OCI-LY7 (cell line): ENCODE data around the gene MTHFR. TPM values are rescaled to one million over a fixed set of nuclear protein-coding genes. Genes with fewer than 3 reads are reported as not detected.

Source experiments
- BruUV-seq: library from RNA; stranded (reverse); fragments of 400-500 nt; replicated peaks from 2 replicates; lab custom pipeline; 2021; lab: Mats Ljungman, UMichigan
- CTCF ChIA-PET: fragments of 300-600 bp; sonication (Branson Sonifier 250); formaldehyde crosslinking; loops from one replicate; lab custom pipeline; 2022; ENCODE audit warnings: antibody characterized with exemption; ENCODE audit not compliant: unreplicated experiment; lab: Charles Lee
- POLR2A ChIA-PET: fragments of 300-600 bp; sonication (Branson Sonifier 250); formaldehyde crosslinking; loops from one replicate; lab custom pipeline; 2022; ENCODE audit warnings: antibody characterized with exemption; lab: Charles Lee
- DNase-seq: peaks from one replicate; pipeline ENCODE4 v3.0.0-alpha.2; 2015; ENCODE audit warnings: low spot score
- H2AFZ ChIP-seq: fragments of 200-600 bp; sonication (generic), shearing (Covaris generic); 2 replicates; pipeline ENCODE4 v1.6.1; 2014; ENCODE audit warnings: mild to moderate bottlenecking, antibody characterized with exemption, low read length, moderate library complexity
- H3K27ac ChIP-seq: fragments of 200-600 bp; sonication (generic); 2 replicates; pipeline ENCODE4 v1.5.1; 2014; ENCODE audit warnings: mixed run types, low read depth, mild to moderate bottlenecking, moderate library complexity, low read length, inconsistent platforms; ENCODE audit not compliant: poor library complexity, severe bottlenecking
- H3K36me3 ChIP-seq: fragments of 200-600 bp; sonication (generic); 2 replicates; pipeline ENCODE4 v1.6.1; 2014; ENCODE audit warnings: mild to moderate bottlenecking, antibody characterized with exemption, low read length, moderate library complexity, mixed read lengths; ENCODE audit not compliant: insufficient read depth
- H3K4me1 ChIP-seq: fragments of 200-600 bp; sonication (generic); 2 replicates; pipeline ENCODE4 v1.5.1; 2014; ENCODE audit warnings: mild to moderate bottlenecking, low read length; ENCODE audit not compliant: insufficient read depth, poor library complexity, severe bottlenecking
- H3K4me2 ChIP-seq: fragments of 200-600 bp; sonication (generic); 2 replicates; pipeline ENCODE4 v1.6.1; 2014; ENCODE audit warnings: mild to moderate bottlenecking, low read length
- H3K4me3 ChIP-seq: fragments of 200-600 bp; sonication (generic); 2 replicates; pipeline ENCODE4 v1.5.1; 2014; ENCODE audit warnings: mild to moderate bottlenecking, low read depth, low read length; ENCODE audit not compliant: poor library complexity, severe bottlenecking
- H3K79me2 ChIP-seq: fragments of 200-600 bp; sonication (generic); 2 replicates; pipeline ENCODE4 v1.6.1; 2016; ENCODE audit warnings: low read depth, mild to moderate bottlenecking, low read length, moderate library complexity, mixed read lengths; ENCODE audit not compliant: insufficient read depth
- H3K9me2 ChIP-seq: fragments of 200-600 bp; sonication (generic); 2 replicates; pipeline ENCODE4 v1.6.1; 2016; ENCODE audit warnings: mild to moderate bottlenecking, low read length, mixed read lengths; ENCODE audit not compliant: insufficient read depth
- H3K9me3 ChIP-seq: fragments of 200-600 bp; sonication (generic); 2 replicates; pipeline ENCODE4 v1.6.1; 2014; ENCODE audit warnings: mild to moderate bottlenecking, mixed run types, low read length, mixed read lengths
- H4K20me1 ChIP-seq: fragments of 200-600 bp; sonication (generic); 2 replicates; pipeline ENCODE4 v1.6.1; 2014; ENCODE audit warnings: mild to moderate bottlenecking, antibody characterized with exemption, low read length, moderate library complexity, mixed read lengths; ENCODE audit not compliant: insufficient read depth
- EZH2phosphoT487 ChIP-seq: fragments of 200-600 bp; sonication (generic); IDR thresholded peaks from 2 replicates; pipeline ENCODE4 v1.6.1; 2018; ENCODE audit warnings: low read depth, borderline replicate concordance, mild to moderate bottlenecking, mixed run types, antibody characterized with exemption, low read length, moderate library complexity, mixed read lengths
- intact Hi-C: fragments of 100-400 bp; cut with micrococcal nuclease; formaldehyde crosslinking; loops from one replicate; pipeline ENCODE4 v1.10.0; 2022; ENCODE audit not compliant: unreplicated experiment
- total RNA-seq, 2 experiments: library from RNA; depleted of rRNA in 1 of 2; stranded (reverse); fragments of >200 nt in 1 of 2; shearing (Covaris generic) in 1 of 2; gene quantifications; 2 replicates each; pipeline ENCODE4 v1.2.3, GENCODE V29; 2014 to 2022
- TF ChIP-seq, protein P1 (sequence below): fragments of 200-600 bp; sonication (generic); conservative IDR thresholded peaks from 2 replicates; pipeline ENCODE4 v1.5.1; 2014; ENCODE audit warnings: mild to moderate bottlenecking, antibody characterized with exemption, low read length, moderate library complexity, mixed read lengths

The MTHFR gene
- total RNA-seq, 2 experiments from 2014 or later = 31.6 to 54.6 TPM

DNA sequence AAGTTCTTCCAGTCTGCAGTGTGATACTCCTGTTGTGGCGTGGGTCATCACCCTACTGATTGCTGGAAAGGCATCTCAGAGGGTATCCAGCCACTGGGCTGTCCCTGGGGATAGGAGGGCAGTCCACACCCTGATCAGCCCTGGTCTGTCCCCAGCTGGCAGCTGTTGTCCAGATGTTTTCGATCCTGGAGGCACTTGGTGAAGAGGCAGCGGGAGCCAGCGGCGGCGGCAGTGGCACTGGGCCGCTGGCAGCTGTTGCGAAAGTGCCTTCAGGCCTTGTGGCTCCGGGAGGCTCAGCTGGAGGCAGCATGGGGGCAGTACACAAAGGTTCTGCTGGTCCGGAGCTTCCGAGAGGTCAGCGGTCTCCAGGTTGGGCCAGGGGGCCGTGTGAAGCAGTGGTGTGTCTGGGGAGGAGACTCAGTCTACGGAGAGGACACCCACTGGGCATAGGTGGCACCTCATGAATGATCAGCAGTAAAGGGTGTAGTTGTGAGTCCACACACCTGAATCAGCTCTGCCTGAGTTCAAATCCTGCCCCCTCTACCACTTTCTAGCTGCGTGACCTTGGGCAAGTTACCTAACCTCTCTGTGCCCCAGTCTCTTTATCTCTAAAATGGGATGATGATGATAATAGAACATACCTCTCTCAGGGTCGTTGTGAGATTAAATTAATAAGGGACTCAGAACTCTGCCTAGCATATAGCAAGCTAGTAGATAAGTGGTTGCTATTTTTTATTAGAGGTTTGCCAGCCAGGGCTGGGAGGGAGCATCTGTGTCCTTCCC lies 37.7 kb downstream of the MTHFR start:
- Histone ChIP-seq H3K4me3 (no peak overlapping the region), H4K20me1 (no peaks in the 10 kb centered on the region), H3K79me2 (no peaks in the 10 kb centered on the region), H2AFZ (no peak overlapping the region), H3K4me1 (peaks cover 17% of the 10 kb centered on the region), H3K27ac (no peak overlapping the region), H3K4me2 (no peak overlapping the region), H3K36me3 (no peaks in the 10 kb centered on the region), H3K9me2 (no peaks in the 10 kb centered on the region), H3K9me3 (no peaks in the 10 kb centered on the region)
- no peak for DNase-seq
- intact Hi-C loops = no loop called here
- ChIA-PET CTCF (interaction anchor here (0.6 kb wide), 1 partner anchor 249 kb away, joined by 3 read pairs; no protein-coding TSS in a partner anchor), POLR2A (interaction anchor here (0.6 kb wide), 1 partner anchor 46 kb away, joined by 5 read pairs; no protein-coding TSS in a partner anchor)
- BruUV-seq = no TSS peak
- TF ChIP-seq EZH2phosphoT487 = no peak
- TF ChIP-seq, protein P1, sequence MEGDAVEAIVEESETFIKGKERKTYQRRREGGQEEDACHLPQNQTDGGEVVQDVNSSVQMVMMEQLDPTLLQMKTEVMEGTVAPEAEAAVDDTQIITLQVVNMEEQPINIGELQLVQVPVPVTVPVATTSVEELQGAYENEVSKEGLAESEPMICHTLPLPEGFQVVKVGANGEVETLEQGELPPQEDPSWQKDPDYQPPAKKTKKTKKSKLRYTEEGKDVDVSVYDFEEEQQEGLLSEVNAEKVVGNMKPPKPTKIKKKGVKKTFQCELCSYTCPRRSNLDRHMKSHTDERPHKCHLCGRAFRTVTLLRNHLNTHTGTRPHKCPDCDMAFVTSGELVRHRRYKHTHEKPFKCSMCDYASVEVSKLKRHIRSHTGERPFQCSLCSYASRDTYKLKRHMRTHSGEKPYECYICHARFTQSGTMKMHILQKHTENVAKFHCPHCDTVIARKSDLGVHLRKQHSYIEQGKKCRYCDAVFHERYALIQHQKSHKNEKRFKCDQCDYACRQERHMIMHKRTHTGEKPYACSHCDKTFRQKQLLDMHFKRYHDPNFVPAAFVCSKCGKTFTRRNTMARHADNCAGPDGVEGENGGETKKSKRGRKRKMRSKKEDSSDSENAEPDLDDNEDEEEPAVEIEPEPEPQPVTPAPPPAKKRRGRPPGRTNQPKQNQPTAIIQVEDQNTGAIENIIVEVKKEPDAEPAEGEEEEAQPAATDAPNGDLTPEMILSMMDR = no peak

DNA sequence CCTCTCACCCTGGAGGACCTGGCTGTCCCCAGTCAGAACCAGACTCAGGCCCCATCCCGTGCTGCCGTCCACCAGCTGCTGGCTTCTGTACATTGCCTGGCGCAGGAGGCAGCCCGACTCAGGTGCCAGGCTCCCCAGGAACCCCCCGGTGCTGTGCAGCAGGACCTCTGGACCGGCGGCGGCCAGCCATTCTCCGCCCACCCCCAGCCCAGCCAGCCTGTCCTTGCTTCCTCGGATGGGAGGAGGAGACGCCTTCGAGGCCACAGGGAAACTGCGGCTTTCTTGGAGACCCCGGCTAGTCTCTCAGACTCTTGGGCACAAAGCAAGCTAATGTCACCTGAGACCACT lies 39.4 kb downstream of the MTHFR start:
- POLR2A ChIA-PET = no interaction called here
- no peaks in the 10 kb centered on the region for H4K20me1 ChIP-seq
- no peak overlapping the region for H2AFZ ChIP-seq
- no peaks in the 10 kb centered on the region for H3K79me2 ChIP-seq
- TF ChIP-seq, protein P1 = no peak
- no peak for TF ChIP-seq EZH2phosphoT487
- no peaks in the 10 kb centered on the region for H3K36me3 ChIP-seq
- no peak overlapping the region for H3K4me3 ChIP-seq
- no peak for DNase-seq
- intact Hi-C loops = no loop called here
- H3K4me1 ChIP-seq = peaks cover 4% of the 10 kb centered on the region
- H3K27ac ChIP-seq = no peak overlapping the region
- no peak overlapping the region for H3K4me2 ChIP-seq
- H3K9me2 ChIP-seq = no peaks in the 10 kb centered on the region
- H3K9me3 ChIP-seq = no peaks in the 10 kb centered on the region
- CTCF ChIA-PET = no interaction called here
- no TSS peak for BruUV-seq
